ENCODE results near the gene CERS6. TPM values are rescaled to one million over a fixed set of nuclear protein-coding genes. Genes with fewer than 3 reads are reported as not detected.

The CERS6 gene
- total RNA-seq, 1 experiment from 2014 or later: 45.9 TPM

- CTCF ChIA-PET: no interaction called here
- no peak overlapping the region for H3K4me3 Mint-ChIP-seq (ENCODE audit: low read depth, unreplicated experiment)
- no peak overlapping the region for H3K27ac Mint-ChIP-seq (ENCODE audit: unreplicated experiment)
- H3K9me3 Mint-ChIP-seq (ENCODE audit: low read depth, unreplicated experiment): no peaks in the 10 kb centered on the region
- no peaks in the 10 kb centered on the region for H3K36me3 Mint-ChIP-seq (ENCODE audit: insufficient read depth, unreplicated experiment)
- intact Hi-C loops (cut with micrococcal nuclease; ENCODE audit: unreplicated experiment): no loop called here
- no peak for DNase-seq
- H3K27me3 Mint-ChIP-seq (ENCODE audit: unreplicated experiment): no peaks in the 10 kb centered on the region
- no peak for TF ChIP-seq CTCF (IDR thresholded peaks at IDR 0.05; ENCODE audit: unreplicated experiment)
- H3K4me1 Mint-ChIP-seq (ENCODE audit: low read depth, unreplicated experiment): no peaks in the 10 kb centered on the region
- no TSS peak for BruUV-seq (replicated peaks)
Measured at GRCh38 chr2:168514692-168515091, 58.6 kb downstream of the CERS6 start.

GRCh38 chr2:168515502-168515901 lies 59.4 kb downstream of the CERS6 start:
- Mint-ChIP-seq H3K27ac (ENCODE audit: unreplicated experiment) (no peak overlapping the region), H3K4me1 (ENCODE audit: low read depth, unreplicated experiment) (no peaks in the 10 kb centered on the region), H3K4me3 (ENCODE audit: low read depth, unreplicated experiment) (no peak overlapping the region), H3K27me3 (ENCODE audit: unreplicated experiment) (no peaks in the 10 kb centered on the region), H3K36me3 (ENCODE audit: insufficient read depth, unreplicated experiment) (no peaks in the 10 kb centered on the region), H3K9me3 (ENCODE audit: low read depth, unreplicated experiment) (no peaks in the 10 kb centered on the region)
- BruUV-seq (replicated peaks): no TSS peak
- CTCF ChIA-PET: interaction anchor here (0.6 kb wide), 1 partner anchor 137 kb away, joined by 8 read pairs; no protein-coding TSS in a partner anchor
- no peak for TF ChIP-seq CTCF (IDR thresholded peaks at IDR 0.05; ENCODE audit: unreplicated experiment)
- intact Hi-C loops (cut with micrococcal nuclease; ENCODE audit: unreplicated experiment): no loop called here
- no peak for DNase-seq

- H3K9me3 Mint-ChIP-seq (ENCODE audit: low read depth, unreplicated experiment): no peaks in the 10 kb centered on the region
- intact Hi-C loops (cut with micrococcal nuclease; ENCODE audit: unreplicated experiment): no loop called here
- TF ChIP-seq CTCF (IDR thresholded peaks at IDR 0.05; ENCODE audit: unreplicated experiment): no peak
- peaks cover 11% of the 10 kb centered on the region for H3K4me1 Mint-ChIP-seq (ENCODE audit: low read depth, unreplicated experiment)
- no peaks in the 10 kb centered on the region for H3K36me3 Mint-ChIP-seq (ENCODE audit: insufficient read depth, unreplicated experiment)
- H3K27ac Mint-ChIP-seq (ENCODE audit: unreplicated experiment): no peak overlapping the region
- H3K4me3 Mint-ChIP-seq (ENCODE audit: low read depth, unreplicated experiment): no peak overlapping the region
- no peak for DNase-seq
- CTCF ChIA-PET: no interaction called here
- H3K27me3 Mint-ChIP-seq (ENCODE audit: unreplicated experiment): no peaks in the 10 kb centered on the region
- no TSS peak for BruUV-seq (replicated peaks)
Measured at GRCh38 chr2:168517816-168518215, 61.7 kb downstream of the CERS6 start.

GRCh38 chr2:168518555-168519066 lies 62.5 kb downstream of the CERS6 start:
- CTCF ChIA-PET: no interaction called here
- DNase-seq: no peak
- Mint-ChIP-seq H3K4me1 (ENCODE audit: low read depth, unreplicated experiment) (peaks cover 17% of the 10 kb centered on the region), H3K36me3 (ENCODE audit: insufficient read depth, unreplicated experiment) (no peaks in the 10 kb centered on the region), H3K27me3 (ENCODE audit: unreplicated experiment) (no peaks in the 10 kb centered on the region), H3K4me3 (ENCODE audit: low read depth, unreplicated experiment) (no peak overlapping the region), H3K9me3 (ENCODE audit: low read depth, unreplicated experiment) (no peaks in the 10 kb centered on the region), H3K27ac (ENCODE audit: unreplicated experiment) (no peak overlapping the region)
- BruUV-seq (replicated peaks): no TSS peak
- TF ChIP-seq CTCF (IDR thresholded peaks at IDR 0.05; ENCODE audit: unreplicated experiment): no peak
- intact Hi-C loops (cut with micrococcal nuclease; ENCODE audit: unreplicated experiment): no loop called here
